ENCODE results near the gene TSACC.

- TF ChIP-seq TAF1 (IDR thresholded peaks at IDR 0.05; ENCODE audit: borderline replicate concordance, insufficient read depth, low read length) (no peak), POLR2AphosphoS5 (IDR thresholded peaks at IDR 0.05; ENCODE audit: low read depth, low read length) (no peak), SIN3A (IDR thresholded peaks at IDR 0.05; ENCODE audit: borderline replicate concordance, insufficient read depth, low read length) (no peak), FOXP2 (optimal IDR thresholded peaks at IDR 0.05; ENCODE audit: borderline replicate concordance, extremely low read depth, extremely low read length, insufficient read depth) (no peak)
- TF ChIP-seq, protein P1, sequence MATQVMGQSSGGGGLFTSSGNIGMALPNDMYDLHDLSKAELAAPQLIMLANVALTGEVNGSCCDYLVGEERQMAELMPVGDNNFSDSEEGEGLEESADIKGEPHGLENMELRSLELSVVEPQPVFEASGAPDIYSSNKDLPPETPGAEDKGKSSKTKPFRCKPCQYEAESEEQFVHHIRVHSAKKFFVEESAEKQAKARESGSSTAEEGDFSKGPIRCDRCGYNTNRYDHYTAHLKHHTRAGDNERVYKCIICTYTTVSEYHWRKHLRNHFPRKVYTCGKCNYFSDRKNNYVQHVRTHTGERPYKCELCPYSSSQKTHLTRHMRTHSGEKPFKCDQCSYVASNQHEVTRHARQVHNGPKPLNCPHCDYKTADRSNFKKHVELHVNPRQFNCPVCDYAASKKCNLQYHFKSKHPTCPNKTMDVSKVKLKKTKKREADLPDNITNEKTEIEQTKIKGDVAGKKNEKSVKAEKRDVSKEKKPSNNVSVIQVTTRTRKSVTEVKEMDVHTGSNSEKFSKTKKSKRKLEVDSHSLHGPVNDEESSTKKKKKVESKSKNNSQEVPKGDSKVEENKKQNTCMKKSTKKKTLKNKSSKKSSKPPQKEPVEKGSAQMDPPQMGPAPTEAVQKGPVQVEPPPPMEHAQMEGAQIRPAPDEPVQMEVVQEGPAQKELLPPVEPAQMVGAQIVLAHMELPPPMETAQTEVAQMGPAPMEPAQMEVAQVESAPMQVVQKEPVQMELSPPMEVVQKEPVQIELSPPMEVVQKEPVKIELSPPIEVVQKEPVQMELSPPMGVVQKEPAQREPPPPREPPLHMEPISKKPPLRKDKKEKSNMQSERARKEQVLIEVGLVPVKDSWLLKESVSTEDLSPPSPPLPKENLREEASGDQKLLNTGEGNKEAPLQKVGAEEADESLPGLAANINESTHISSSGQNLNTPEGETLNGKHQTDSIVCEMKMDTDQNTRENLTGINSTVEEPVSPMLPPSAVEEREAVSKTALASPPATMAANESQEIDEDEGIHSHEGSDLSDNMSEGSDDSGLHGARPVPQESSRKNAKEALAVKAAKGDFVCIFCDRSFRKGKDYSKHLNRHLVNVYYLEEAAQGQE (IDR thresholded peaks at IDR 0.05; ENCODE audit: insufficient read depth in 1 of 2, low read depth in 2 of 2, low read length in 2 of 2): no peak
These were observed 40.2 kb downstream of the TSACC start for GRCh38 chr1:156378557-156378956.

All from PFSK-1 (cell line).